HG03039 (cell line): Measurements from ENCODE around the gene CEP44.
A peak's percentile ranks its signal among the peaks of the same experiment; 100 is the strongest.
"Not testable (repeated sequence)": the region's sequence is repeated elsewhere in the genome, so short reads cannot be mapped to it uniquely, and the experiment has no call there.

Experiments used
- ATAC-seq: cut with Tn5 transposase; IDR thresholded peaks from one replicate; pipeline ENCODE4 v1.9.1; 2021; ENCODE audit warnings: mild to moderate bottlenecking, moderate library complexity; ENCODE audit not compliant: unreplicated experiment

The CEP44 gene

GRCh38 chr4:174283507-174284471 lies at the start of gene CEP44, which contains the start of gene FBXO8:
TSS of gene CEP44 (plus strand) at chr4:174283911. CDS start at chr4:174299122, 15,211 bp downstream.
TSS of gene FBXO8 (minus strand) at chr4:174283667. CDS start at chr4:174263092, 20,575 bp downstream.
- peak; percentile 51 for ATAC-seq

- ATAC-seq: no peak
These were observed 47.4 kb upstream of the CEP44 start for GRCh38 chr4:174236359-174236758.

- no peak for ATAC-seq
These were observed 42.5 kb upstream of the CEP44 start for GRCh38 chr4:174241162-174241561.

- no peak for ATAC-seq
These were observed 39.3 kb upstream of the CEP44 start for GRCh38 chr4:174244441-174244840.

- ATAC-seq: no peak
These were observed 38.0 kb upstream of the CEP44 start for GRCh38 chr4:174245714-174246113.

- ATAC-seq: no peak
These were observed 35.3 kb upstream of the CEP44 start for GRCh38 chr4:174248407-174248806.

GRCh38 chr4:174252412-174252811 lies 31.3 kb upstream of the CEP44 start:
- ATAC-seq: no peak

GRCh38 chr4:174254613-174255012 lies 29.1 kb upstream of the CEP44 start:
- no peak for ATAC-seq

- no peak for ATAC-seq
These were observed 28.3 kb upstream of the CEP44 start for GRCh38 chr4:174255374-174255773.

GRCh38 chr4:174255786-174256185 lies 27.9 kb upstream of the CEP44 start:
- no peak for ATAC-seq

- ATAC-seq: no peak
These were observed 27.4 kb upstream of the CEP44 start for GRCh38 chr4:174256277-174256713.

- ATAC-seq: no peak
These were observed 24.1 kb upstream of the CEP44 start for GRCh38 chr4:174259580-174259979.

- ATAC-seq: no peak
These were observed 23.6 kb upstream of the CEP44 start for GRCh38 chr4:174260099-174260498.

- ATAC-seq: not testable (repeated sequence)
These were observed 22.3 kb upstream of the CEP44 start for GRCh38 chr4:174261432-174261831.

GRCh38 chr4:174262624-174263444 lies 20.9 kb upstream of the CEP44 start:
- ATAC-seq: no peak

GRCh38 chr4:174263445-174263736 lies 20.3 kb upstream of the CEP44 start:
- ATAC-seq: no peak

- ATAC-seq: no peak
These were observed 17.8 kb upstream of the CEP44 start for GRCh38 chr4:174265916-174266315.

- no peak for ATAC-seq
These were observed 17.3 kb upstream of the CEP44 start for GRCh38 chr4:174266416-174266815.

GRCh38 chr4:174273930-174274329 lies 9.8 kb upstream of the CEP44 start:
- ATAC-seq: no peak

- no peak for ATAC-seq
These were observed 9.3 kb upstream of the CEP44 start for GRCh38 chr4:174274436-174274835.

- ATAC-seq: no peak
These were observed 8.6 kb upstream of the CEP44 start for GRCh38 chr4:174275101-174275500.

- no peak for ATAC-seq
These were observed 6.3 kb upstream of the CEP44 start for GRCh38 chr4:174277433-174277832.
